Sciatic nerve (tissue), 2 donors: Measurements from ENCODE around the gene EXOC1. TPM values are rescaled to one million over a fixed set of nuclear protein-coding genes. Genes with fewer than 3 reads are reported as not detected.
"Not testable (repeated sequence)": the region's sequence is repeated elsewhere in the genome, so short reads cannot be mapped to it uniquely, and the experiment has no call there.

Experiments used
- ATAC-seq: fragments of 200-7000 bp; cut with Tn5 transposase; one replicate; pipeline ENCODE4 v1.9.1; 2020; ENCODE audit warnings: mild to moderate bottlenecking, moderate library complexity
- DNase-seq: peaks from one replicate; pipeline ENCODE4 v3.0.0-alpha.2; 2020; ENCODE audit warnings: low spot score
- intact Hi-C: fragments of 100-400 bp; cut with DNase I; formaldehyde crosslinking; loops from one replicate; pipeline ENCODE4 v1.14.2; 2022
- total RNA-seq: library from RNA; stranded (reverse); fragmentation: NEBNext Ultra II Directional; extraction: Animal tissue kit (Norgen Biotek cat#: 25700); gene quantifications from one replicate; pipeline ENCODE4 v1.2.1, GENCODE V29; 2021
- donor health status: DM: no; HTN: no; CAD: no.
- donor health status: DM: no; HTN: no; CAD: no.

Gene EXOC1
- total RNA-seq, 1 donor from 2014 or later, result 51.0 TPM

- DNase-seq (no peak), ATAC-seq (no peak)
- intact Hi-C loops, result no loop called here
These were observed 43.2 kb downstream of the EXOC1 start for GRCh38 chr4:55896622-55897021.

- DNase-seq, result no peak
- no peak for ATAC-seq
- intact Hi-C loops, result no loop called here
These were observed 49.2 kb downstream of the EXOC1 start for GRCh38 chr4:55902677-55903076.

DNA sequence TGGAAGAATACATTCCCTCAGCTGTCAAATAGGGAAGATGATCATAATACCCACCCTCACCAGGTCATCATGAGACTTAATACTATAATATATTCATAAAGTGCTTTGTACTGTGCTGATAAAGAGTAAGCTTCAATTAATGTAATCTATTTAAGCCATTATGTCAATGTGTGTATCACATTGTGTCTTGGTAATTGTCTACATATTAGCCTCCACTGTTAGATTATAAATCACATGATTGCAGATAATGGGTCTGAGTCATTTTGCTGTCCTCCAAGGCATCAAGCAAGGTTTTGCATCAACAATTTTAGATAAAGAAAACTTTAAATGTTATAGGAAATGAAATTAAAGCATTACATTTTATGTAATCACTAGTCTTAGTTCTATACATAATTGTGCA lies 50.1 kb downstream of the EXOC1 start:
- intact Hi-C loops, result no loop called here
- DNase-seq, result no peak
- ATAC-seq, result no peak

DNA sequence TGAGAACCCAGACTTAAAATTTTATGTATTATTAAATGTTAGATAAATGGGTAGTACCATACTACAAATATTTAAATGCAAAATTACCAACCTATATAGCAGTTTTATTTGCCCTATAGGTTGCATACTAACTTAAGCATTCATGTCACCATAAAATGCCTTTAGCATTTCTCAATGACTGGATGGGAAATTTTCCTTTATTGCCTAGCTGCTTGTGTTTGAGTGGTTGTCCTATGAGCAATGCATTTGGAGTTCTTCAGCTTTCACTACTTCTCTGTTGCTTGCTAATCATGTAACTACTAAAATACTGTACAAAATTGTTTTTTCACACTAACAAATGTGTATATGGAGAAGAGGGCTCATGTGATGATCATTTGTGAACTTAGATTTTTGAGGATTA lies 51.1 kb downstream of the EXOC1 start:
- intact Hi-C loops, result no loop called here
- DNase-seq, result no peak

DNA sequence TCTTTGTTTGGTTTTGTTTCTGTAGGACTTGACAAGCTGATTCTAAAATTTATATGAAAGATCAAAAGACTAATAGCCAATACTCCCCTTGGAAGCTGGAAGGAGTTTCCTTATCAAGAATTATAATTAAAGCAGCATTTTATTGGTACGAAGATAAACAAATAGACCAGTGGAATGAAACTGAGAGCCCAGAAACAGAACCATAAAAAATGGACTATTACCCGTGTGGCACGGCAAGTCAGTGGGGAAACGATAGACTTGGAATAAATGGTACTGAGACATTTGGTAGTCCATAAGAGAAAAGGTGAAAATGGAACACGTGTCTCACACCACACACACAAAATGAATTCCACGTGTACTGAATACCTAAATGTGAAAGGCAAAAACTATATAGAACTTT lies 52.9 kb downstream of the EXOC1 start:
- DNase-seq (no peak), ATAC-seq (no peak)
- intact Hi-C loops, result no loop called here

More for the DNA sequence above, 51.1 kb downstream of the EXOC1 start:
- ATAC-seq, result no peak

GRCh38 chr4:55906989-55907388 lies 53.5 kb downstream of the EXOC1 start:
- intact Hi-C loops, result no loop called here
- ATAC-seq, result no peak

GRCh38 chr4:55907469-55907868 lies 54.0 kb downstream of the EXOC1 start:
- intact Hi-C loops, result no loop called here
- no peak for ATAC-seq

More at GRCh38 chr4:55906989-55907388, 53.5 kb downstream of the EXOC1 start:
- no peak for DNase-seq

DNA sequence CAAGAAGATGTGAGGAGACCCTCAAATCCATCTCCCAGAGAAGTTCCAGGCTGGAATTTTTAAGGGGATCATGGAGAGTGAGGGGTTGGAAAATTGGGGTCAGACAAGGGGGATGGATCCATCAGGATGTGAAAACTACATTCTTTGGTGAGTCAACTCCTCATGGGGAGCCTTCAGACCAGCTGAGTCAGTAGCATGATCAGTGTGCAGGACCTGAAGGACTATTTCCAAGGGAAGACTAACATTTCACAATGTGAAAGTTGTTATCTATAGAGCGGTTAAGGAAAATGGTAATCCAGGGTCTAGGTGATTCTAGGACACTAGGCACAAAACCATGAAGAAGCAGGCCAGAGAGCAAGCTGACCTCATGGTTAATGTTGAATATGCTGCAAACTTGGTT lies 56.7 kb downstream of the EXOC1 start:
- intact Hi-C loops, result no loop called here
- DNase-seq (no peak), ATAC-seq (no peak)

More at GRCh38 chr4:55907469-55907868, 54.0 kb downstream of the EXOC1 start:
- no peak for DNase-seq

- ATAC-seq, result no peak
- no peak for DNase-seq
- intact Hi-C loops, result no loop called here
These were observed 58.8 kb downstream of the EXOC1 start for GRCh38 chr4:55912249-55912648.

DNA sequence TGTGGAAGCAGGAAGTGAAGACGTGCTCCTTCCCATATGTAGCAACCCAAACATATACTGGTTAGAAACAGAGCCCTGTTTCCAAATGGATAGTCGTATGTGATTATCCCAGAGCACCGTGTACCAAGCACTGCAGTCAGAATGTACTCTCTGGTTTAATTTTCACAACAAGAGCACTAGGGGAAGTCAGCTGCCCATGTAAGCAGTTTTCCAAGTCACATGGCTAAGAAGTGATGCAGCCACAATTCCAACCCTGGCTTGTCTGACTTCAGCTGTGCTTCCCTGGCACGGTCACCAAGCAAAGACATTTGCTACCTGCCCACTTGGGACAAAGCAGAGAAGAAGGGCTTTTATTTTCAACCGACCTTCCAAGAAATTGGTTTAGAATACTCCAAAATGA lies 67.1 kb downstream of the EXOC1 start:
- ATAC-seq (no peak), DNase-seq (no peak)
- intact Hi-C loops, result no loop called here

DNA sequence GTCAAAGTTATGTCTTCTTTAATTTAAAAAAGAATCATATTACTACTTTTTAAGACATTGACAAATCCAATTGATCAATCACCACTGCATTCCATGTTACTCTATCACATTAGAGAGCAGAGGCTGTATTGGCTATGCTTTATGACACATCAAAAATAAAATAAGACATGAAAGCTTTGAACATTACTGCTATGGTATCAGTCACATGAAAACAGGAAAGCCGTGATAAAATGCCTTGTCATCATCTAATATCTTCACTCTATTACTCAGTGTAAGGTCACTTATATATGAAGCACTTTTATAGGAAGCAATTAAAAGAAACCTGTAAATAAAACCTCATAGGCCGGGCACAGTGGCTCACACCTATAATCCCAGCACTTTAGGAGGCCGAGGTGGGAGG lies 67.6 kb downstream of the EXOC1 start:
- intact Hi-C loops, result no loop called here
- DNase-seq, result no peak

DNA sequence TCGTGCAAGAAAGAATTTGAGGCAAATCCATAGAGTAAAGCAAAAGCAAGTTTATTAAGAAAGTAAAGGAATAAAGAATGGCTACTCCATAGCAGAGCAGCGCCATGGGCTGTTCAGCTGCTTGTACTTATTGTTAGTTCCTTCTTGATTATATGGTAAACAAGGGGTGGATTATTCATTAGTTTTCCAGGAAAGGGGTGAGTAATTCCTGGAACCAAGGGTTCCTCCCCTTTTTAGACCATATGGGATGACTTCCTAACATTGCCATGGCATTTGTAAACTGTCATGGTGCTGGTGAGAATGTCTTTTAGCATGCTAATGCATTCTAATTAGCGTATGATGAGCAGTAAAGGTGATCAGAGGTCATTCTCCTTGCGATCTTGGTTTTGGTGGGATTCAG lies 71.8 kb downstream of the EXOC1 start:
- DNase-seq (no peak), ATAC-seq (no peak)
- intact Hi-C loops, result no loop called here

More for the DNA sequence above, 67.6 kb downstream of the EXOC1 start:
- no peak for ATAC-seq

DNA sequence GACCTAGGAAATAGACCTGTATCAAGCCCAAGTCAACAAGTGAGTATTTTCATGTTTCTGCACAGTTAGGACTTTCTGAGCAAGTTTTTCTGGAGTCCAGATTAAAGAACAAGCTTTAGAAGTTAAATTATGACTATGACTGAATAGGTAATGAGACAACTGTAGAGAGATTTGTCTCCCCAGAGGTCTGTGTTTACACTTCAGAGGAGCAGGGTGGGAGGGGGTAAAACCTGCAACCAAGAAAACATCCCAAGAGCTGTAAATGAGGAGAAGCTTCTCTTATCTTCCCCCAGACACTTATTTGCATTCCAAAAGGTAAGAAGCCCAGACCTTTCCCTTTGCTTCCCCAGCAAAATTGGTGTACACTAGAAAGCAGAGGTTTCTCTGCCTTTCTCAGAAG lies 73.2 kb downstream of the EXOC1 start:
- no peak for DNase-seq
- ATAC-seq, result no peak
- intact Hi-C loops, result no loop called here

DNA sequence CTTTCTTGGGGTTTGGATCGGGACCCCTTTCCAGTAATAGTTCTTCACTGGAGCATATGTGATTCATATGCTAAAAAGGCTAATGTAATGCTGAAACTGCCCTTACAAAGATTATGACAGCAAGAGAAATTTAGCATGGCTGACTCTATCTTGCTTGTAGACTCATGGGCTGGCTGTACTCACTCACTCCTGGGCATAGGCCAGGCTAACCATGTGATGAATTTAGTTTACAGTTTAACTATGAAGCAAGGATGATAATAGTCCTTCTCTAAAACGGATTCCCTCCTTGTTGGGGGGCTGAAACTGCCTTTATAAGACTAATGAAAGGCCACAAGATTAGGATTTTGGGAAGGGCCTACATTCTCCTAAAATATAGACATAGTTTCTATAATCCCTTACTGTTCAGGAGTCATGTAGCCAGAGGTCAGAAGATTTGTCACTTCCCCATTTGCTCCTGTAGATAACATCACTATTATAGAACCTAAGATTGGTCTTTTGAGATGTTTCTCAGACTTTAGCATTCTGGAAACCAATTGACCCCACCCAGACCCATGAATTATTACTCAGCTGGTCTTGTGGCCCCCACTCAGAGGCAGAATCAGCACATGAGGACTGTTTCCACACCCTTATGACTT lies 74.5 kb downstream of the EXOC1 start:
- intact Hi-C loops, result no loop called here
- no peak for ATAC-seq
- no peak for DNase-seq

- ATAC-seq (no peak), DNase-seq (no peak)
- intact Hi-C loops, result no loop called here
These were observed 75.4 kb downstream of the EXOC1 start for GRCh38 chr4:55928846-55929245.

GRCh38 chr4:55931043-55931442 lies 77.6 kb downstream of the EXOC1 start:
- DNase-seq, result no peak
- intact Hi-C loops, result no loop called here
- ATAC-seq, result no peak

- intact Hi-C loops, result no loop called here
- ATAC-seq, result no peak
- no peak for DNase-seq
These were observed 78.4 kb downstream of the EXOC1 start for GRCh38 chr4:55931833-55932232.

- DNase-seq, result no peak
- ATAC-seq, result no peak
- intact Hi-C loops, result no loop called here
These were observed 79.1 kb downstream of the EXOC1 start for GRCh38 chr4:55932511-55932910.

- ATAC-seq (no peak), DNase-seq (no peak)
- intact Hi-C loops, result no loop called here
These were observed 80.2 kb downstream of the EXOC1 start for GRCh38 chr4:55933611-55934010.

- intact Hi-C loops, ATAC-seq, DNase-seq: not testable (repeated sequence)
These were observed 82.5 kb downstream of the EXOC1 start for GRCh38 chr4:55935907-55936306.

GRCh38 chr4:55938481-55938880 lies 85.0 kb downstream of the EXOC1 start:
- ATAC-seq (no peak), DNase-seq (no peak)
- intact Hi-C loops, result no loop called here
